ENCODE measurements around the gene THRAP3.

DNA sequence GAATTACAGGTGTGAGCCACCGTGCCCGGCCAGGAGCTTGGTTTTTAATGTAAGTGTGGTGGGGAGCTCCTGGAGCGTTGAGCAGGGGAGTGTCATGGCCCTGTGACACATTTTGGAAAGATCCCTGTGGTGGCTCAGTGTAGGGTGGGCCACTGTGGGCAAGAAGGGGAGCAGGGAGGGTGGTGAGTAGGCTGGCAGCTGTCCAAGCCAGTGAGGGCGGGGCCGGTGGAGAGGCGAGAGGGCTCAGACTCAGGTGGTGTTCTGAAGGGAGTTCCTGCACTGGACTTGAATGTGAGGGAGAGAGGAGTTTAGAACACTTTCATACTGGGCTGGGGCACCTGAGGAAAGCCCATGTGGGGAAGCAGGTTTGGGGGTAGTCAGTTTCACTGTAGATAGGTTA, 102.3 kb downstream of the THRAP3 start:
- TF ChIP-seq POLR2A (IDR thresholded peaks at IDR 0.05; ENCODE audit: low read depth, low read length) (no peak), POLR2AphosphoS5 (IDR thresholded peaks at IDR 0.05; ENCODE audit: low read depth, low read length) (no peak), TAF1 (IDR thresholded peaks at IDR 0.05; ENCODE audit: low read depth, low read length) (no peak), SPI1 (IDR thresholded peaks at IDR 0.05; ENCODE audit: low read depth, low read length) (no peak), POU2F2 (IDR thresholded peaks at IDR 0.05; ENCODE audit: low read depth, low read length) (no peak)

Data from GM12891 (cell line).